GM23248 (cell line): ENCODE measurements around the gene MAN1C1. TPM values are rescaled to one million over a fixed set of nuclear protein-coding genes. Genes with fewer than 3 reads are reported as not detected.

Experiments used
- DNase-seq: peaks from one replicate; pipeline ENCODE4 v3.0.0-alpha.2; 2015
- H2AFZ ChIP-seq: fragments of 200-600 bp; sonication (generic); 2 replicates; pipeline ENCODE4 v1.6.1; 2016; ENCODE audit warnings: antibody characterized with exemption
- H3F3A ChIP-seq: fragments of 200-600 bp; sonication (generic); 2 replicates; pipeline ENCODE4 v1.6.1; 2016; ENCODE audit warnings: mild to moderate bottlenecking, antibody characterized with exemption, mixed run types; ENCODE audit not compliant: insufficient read depth
- H3K27ac ChIP-seq: fragments of 200-600 bp; sonication (generic); 2 replicates; pipeline ENCODE4 v1.5.1; 2016; ENCODE audit warnings: mild to moderate bottlenecking
- H3K27me3 ChIP-seq: fragments of 200-600 bp; sonication (generic); replicated peaks from 2 replicates; pipeline ENCODE4 v1.6.1; 2016; ENCODE audit warnings: mild to moderate bottlenecking; ENCODE audit not compliant: insufficient read depth
- H3K36me3 ChIP-seq: fragments of 200-600 bp; sonication (generic); 2 replicates; pipeline ENCODE4 v1.6.1; 2016; ENCODE audit warnings: low read depth, mild to moderate bottlenecking
- H3K4me1 ChIP-seq: fragments of 200-600 bp; sonication (generic); 2 replicates; pipeline ENCODE4 v1.6.1; 2016; ENCODE audit warnings: mild to moderate bottlenecking; ENCODE audit not compliant: insufficient read depth
- H3K4me2 ChIP-seq: fragments of 200-600 bp; sonication (generic); one replicate; pipeline ENCODE4 v1.6.1; 2016; ENCODE audit warnings: mild to moderate bottlenecking; ENCODE audit not compliant: unreplicated experiment
- H3K4me3 ChIP-seq: fragments of 200-600 bp; sonication (generic); 2 replicates; pipeline ENCODE4 v1.5.1; 2016; ENCODE audit warnings: mild to moderate bottlenecking
- H3K79me2 ChIP-seq: fragments of 200-600 bp; sonication (generic); 2 replicates; pipeline ENCODE4 v1.6.1; 2016; ENCODE audit warnings: mild to moderate bottlenecking; ENCODE audit not compliant: insufficient read depth
- H3K9ac ChIP-seq: fragments of 200-600 bp; sonication (generic); 2 replicates; pipeline ENCODE4 v1.6.1; 2016; ENCODE audit warnings: mild to moderate bottlenecking
- H3K9me2 ChIP-seq: fragments of 200-600 bp; sonication (generic); 2 replicates; pipeline ENCODE4 v1.6.1; 2016; ENCODE audit warnings: mixed run types, mild to moderate bottlenecking, moderate library complexity; ENCODE audit not compliant: insufficient read depth
- H3K9me3 ChIP-seq: fragments of 200-600 bp; sonication (generic); one replicate; pipeline ENCODE4 v1.6.1; 2017; ENCODE audit warnings: low read depth
- H4K20me1 ChIP-seq: fragments of 200-600 bp; sonication (generic); 2 replicates; pipeline ENCODE4 v1.6.0; 2016; ENCODE audit not compliant: insufficient read depth
- EZH2 ChIP-seq: fragments of 200-600 bp; sonication (generic); IDR thresholded peaks from 2 replicates; pipeline ENCODE4 v1.6.1; 2018; ENCODE audit warnings: antibody characterized with exemption, mild to moderate bottlenecking; ENCODE audit not compliant: insufficient read depth, poor library complexity, severe bottlenecking
- EZH2phosphoT487 ChIP-seq: fragments of 200-600 bp; sonication (generic); IDR thresholded peaks from 2 replicates; pipeline ENCODE4 v1.6.1; 2018; ENCODE audit warnings: antibody characterized with exemption, moderate library complexity, mild to moderate bottlenecking, low read depth; ENCODE audit not compliant: insufficient read depth
- WGBS, 2 experiments: methylation state at CpG; one replicate each; pipeline ENCODE4 v1.1.6; 2015 to 2017; ENCODE audit warnings: low lambda C conversion rate in 2 of 2, low coverage in 1 of 2; ENCODE audit errors: missing lambda C conversion rate in 2 of 2; 5-methylcytosine and 5-hydroxymethylcytosine counted together
- in situ Hi-C: fragments of 300-500 bp; cut with MboI; formaldehyde crosslinking; loops from 2 replicates; pipeline ENCODE4 v1.15.0; 2020
- polyA plus RNA-seq: library from polyadenylated mRNA; unstranded; fragments of >200 nt; fragmentation: Nextera tagmentation; extraction: Ambion mirVana; gene quantifications from 2 replicates; pipeline ENCODE4 v1.2.1, GENCODE V29; 2016
- total RNA-seq: library from RNA; depleted of rRNA; stranded (reverse); fragments of >200 nt; shearing (Covaris generic); gene quantifications from 2 replicates; pipeline ENCODE4 v1.2.3, GENCODE V29; 2014

MAN1C1 gene
- total and polyA plus RNA-seq, 2 experiments from 2014 or later, result 0.29 to 1.1 TPM

GRCh38 chr1:25765923-25766589 is 149.5 kb downstream of the MAN1C1 start:
- Histone ChIP-seq H3K4me2 (no peak overlapping the region), H4K20me1 (no peaks in the 10 kb centered on the region), H3K27ac (no peak overlapping the region), H3K9ac (no peak overlapping the region), H3K79me2 (no peaks in the 10 kb centered on the region), H3K4me3 (no peak overlapping the region), H3K36me3 (no peaks in the 10 kb centered on the region), H3K27me3 (no peaks in the 10 kb centered on the region), H2AFZ (no peak overlapping the region), H3K4me1 (no peaks in the 10 kb centered on the region), H3K9me3 (no peaks in the 10 kb centered on the region), H3K9me2 (no peaks in the 10 kb centered on the region), H3F3A (no peaks in the 10 kb centered on the region)
- no peak for DNase-seq
- TF ChIP-seq EZH2, result no peak
- TF ChIP-seq EZH2phosphoT487, result no peak
- 74 to 80% methylated on average over 13 of the region's 13 CpGs for WGBS, 2 experiments
- in situ Hi-C loops, result no loop called here

GRCh38 chr1:25766721-25767436 is 150.3 kb downstream of the MAN1C1 start:
- no peaks in the 10 kb centered on the region for H4K20me1 ChIP-seq
- H3K4me3 ChIP-seq, result no peak overlapping the region
- in situ Hi-C loops, result no loop called here
- no peak overlapping the region for H2AFZ ChIP-seq
- H3K4me1 ChIP-seq, result no peaks in the 10 kb centered on the region
- no peak overlapping the region for H3K9ac ChIP-seq
- DNase-seq, result no peak
- H3K27me3 ChIP-seq, result no peaks in the 10 kb centered on the region
- no peak overlapping the region for H3K27ac ChIP-seq
- H3F3A ChIP-seq, result no peaks in the 10 kb centered on the region
- no peaks in the 10 kb centered on the region for H3K9me3 ChIP-seq
- H3K4me2 ChIP-seq, result no peak overlapping the region
- 82 to 94% methylated on average over 7 to 13 of the region's 13 CpGs for WGBS, 2 experiments
- no peaks in the 10 kb centered on the region for H3K36me3 ChIP-seq
- H3K9me2 ChIP-seq, result no peaks in the 10 kb centered on the region
- no peak for TF ChIP-seq EZH2phosphoT487
- no peak for TF ChIP-seq EZH2
- H3K79me2 ChIP-seq, result no peaks in the 10 kb centered on the region

- H3K9me2 ChIP-seq, result no peaks in the 10 kb centered on the region
- no peaks in the 10 kb centered on the region for H3K9me3 ChIP-seq
- no peaks in the 10 kb centered on the region for H3K27me3 ChIP-seq
- no peak for DNase-seq
- no peaks in the 10 kb centered on the region for H3K79me2 ChIP-seq
- H3F3A ChIP-seq, result no peaks in the 10 kb centered on the region
- no peak overlapping the region for H3K4me2 ChIP-seq
- no peak overlapping the region for H2AFZ ChIP-seq
- in situ Hi-C loops, result no loop called here
- TF ChIP-seq EZH2phosphoT487, result no peak
- no peak for TF ChIP-seq EZH2
- H3K27ac ChIP-seq, result no peak overlapping the region
- H3K9ac ChIP-seq, result no peak overlapping the region
- no peaks in the 10 kb centered on the region for H3K36me3 ChIP-seq
- no peaks in the 10 kb centered on the region for H3K4me1 ChIP-seq
- no peak overlapping the region for H3K4me3 ChIP-seq
- H4K20me1 ChIP-seq, result no peaks in the 10 kb centered on the region
Observed at GRCh38 chr1:25767437-25767770, 150.8 kb downstream of the MAN1C1 start.

DNA sequence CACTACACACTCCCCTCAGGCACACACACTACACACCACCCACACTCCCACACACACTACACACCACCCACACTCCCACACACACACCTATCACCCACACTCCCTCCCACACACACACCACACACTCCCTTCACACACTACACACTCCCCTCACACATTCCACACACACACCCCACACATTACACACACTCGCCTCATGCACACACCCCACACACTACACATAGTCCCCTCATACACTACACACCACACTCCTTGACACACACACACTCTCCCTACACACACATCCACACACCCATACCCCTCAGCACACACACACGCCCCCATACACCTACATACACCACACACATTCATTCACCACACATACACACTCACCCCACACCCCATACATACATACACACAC is 152.4 kb downstream of the MAN1C1 start:
- Histone ChIP-seq H3K4me2 (no peak overlapping the region), H3K27ac (no peak overlapping the region), H4K20me1 (no peaks in the 10 kb centered on the region), H3K4me3 (no peak overlapping the region), H3K4me1 (no peaks in the 10 kb centered on the region), H2AFZ (no peak overlapping the region), H3F3A (no peaks in the 10 kb centered on the region), H3K9me3 (no peaks in the 10 kb centered on the region), H3K79me2 (no peaks in the 10 kb centered on the region), H3K27me3 (no peaks in the 10 kb centered on the region), H3K9me2 (no peaks in the 10 kb centered on the region), H3K9ac (no peak overlapping the region), H3K36me3 (no peaks in the 10 kb centered on the region)
- in situ Hi-C loops, result no loop called here
- 70 to 83% methylated on average over 2 of the region's 2 CpGs for WGBS, 2 experiments
- no peak for DNase-seq
- TF ChIP-seq EZH2phosphoT487 (no peak), EZH2 (no peak)
